PFSK-1 (cell line): ENCODE results near the gene PSMB7.

Experiments used
- FOXP2 ChIP-seq: optimal IDR thresholded peaks from 2 replicates; pipeline ENCODE3; 2011; ENCODE audit warnings: borderline replicate concordance, control low read depth, inconsistent platforms; ENCODE audit not compliant: insufficient read depth; ENCODE audit errors: extremely low read length, extremely low read depth
- POLR2AphosphoS5 ChIP-seq: IDR thresholded peaks from 2 replicates; pipeline ENCODE4 v1.6.1; 2012; ENCODE audit warnings: low read depth, mild to moderate bottlenecking, control low read depth, low read length, moderate library complexity
- REST ChIP-seq, 2 experiments: IDR thresholded peaks; 2 replicates each; pipeline versions ENCODE4 v1.6.1 to v1.8.0; 2011 to 2012; ENCODE audit warnings: low read depth in 2 of 2, low read length in 2 of 2, control low read depth in 1 of 2, inconsistent platforms in 1 of 2, mild to moderate bottlenecking in 1 of 2, moderate library complexity in 1 of 2; ENCODE audit not compliant: insufficient read depth in 1 of 2
- SIN3A ChIP-seq: IDR thresholded peaks from 2 replicates; pipeline ENCODE4 v1.6.1; 2012; ENCODE audit warnings: mild to moderate bottlenecking, low read length, moderate library complexity, borderline replicate concordance; ENCODE audit not compliant: insufficient read depth
- TAF1 ChIP-seq: IDR thresholded peaks from 2 replicates; pipeline ENCODE4 v1.6.1; 2012; ENCODE audit warnings: low read length, control low read depth, borderline replicate concordance; ENCODE audit not compliant: insufficient read depth

The PSMB7 gene

GRCh38 chr9:124340219-124341069 is 74.8 kb downstream of the PSMB7 start:
- TF ChIP-seq SIN3A (no peak), FOXP2 (no peak), REST (IDR thresholded peaks at IDR 0.05; ENCODE audit: insufficient read depth in 1 of 2, low read depth in 2 of 2, low read length in 2 of 2) (no peak), TAF1 (no peak), POLR2AphosphoS5 (no peak)

GRCh38 chr9:124339603-124340146 is 75.6 kb downstream of the PSMB7 start:
- TF ChIP-seq TAF1 (no peak), REST (IDR thresholded peaks at IDR 0.05; ENCODE audit: insufficient read depth in 1 of 2, low read depth in 2 of 2, low read length in 2 of 2) (no peak), FOXP2 (no peak), SIN3A (no peak), POLR2AphosphoS5 (no peak)

GRCh38 chr9:124337562-124337961 is 77.7 kb downstream of the PSMB7 start:
- TF ChIP-seq FOXP2 (no peak), SIN3A (no peak), TAF1 (no peak), POLR2AphosphoS5 (no peak), REST (IDR thresholded peaks at IDR 0.05; ENCODE audit: insufficient read depth in 1 of 2, low read depth in 2 of 2, low read length in 2 of 2) (no peak)

GRCh38 chr9:124335320-124335707 is 79.9 kb downstream of the PSMB7 start:
- TF ChIP-seq TAF1 (no peak), POLR2AphosphoS5 (no peak), FOXP2 (no peak), REST (IDR thresholded peaks at IDR 0.05; ENCODE audit: insufficient read depth in 1 of 2, low read depth in 2 of 2, low read length in 2 of 2) (no peak), SIN3A (no peak)
